Astrocyte (in vitro differentiated cells and primary cell): ENCODE data around the gene HP1BP3. TPM values are rescaled to one million over a fixed set of nuclear protein-coding genes. Genes with fewer than 3 reads are reported as not detected.

Experiments used
- DNase-seq: peaks from one replicate; pipeline ENCODE4 v3.0.0-alpha.2; 2010; ENCODE audit warnings: low read depth
- FAIRE-seq: peaks from 2 replicates; lab custom pipeline; 2011; peaks lifted over from hg19 to GRCh38; lab: Jason Lieb, UNC
- H2AFZ ChIP-seq: 2 replicates; pipeline ENCODE4 v1.6.0; 2012; ENCODE audit warnings: low read depth, low read length, inconsistent platforms
- H3K27ac ChIP-seq: 2 replicates; pipeline ENCODE4 v1.5.1; 2011; ENCODE audit warnings: low read depth, low read length, inconsistent platforms
- H3K27me3 ChIP-seq: 2 replicates; pipeline ENCODE4 v1.6.0; 2011; ENCODE audit warnings: low read length, inconsistent platforms; ENCODE audit not compliant: insufficient read depth
- H3K36me3 ChIP-seq: 2 replicates; pipeline ENCODE4 v1.5.1; 2011; ENCODE audit warnings: low read length, inconsistent platforms; ENCODE audit not compliant: insufficient read depth
- H3K4me1 ChIP-seq: 2 replicates; pipeline ENCODE4 v1.5.1; 2011; ENCODE audit warnings: low read length, inconsistent platforms; ENCODE audit not compliant: insufficient read depth
- H3K4me2 ChIP-seq: 2 replicates; pipeline ENCODE4 v1.6.0; 2012; ENCODE audit warnings: low read length, inconsistent platforms
- H3K4me3 ChIP-seq: 2 replicates; pipeline ENCODE4 v1.5.1; 2011; ENCODE audit warnings: low read depth, mild to moderate bottlenecking, low read length, inconsistent platforms; ENCODE audit not compliant: insufficient read depth
- H3K79me2 ChIP-seq: 2 replicates; pipeline ENCODE4 v1.6.0; 2012; ENCODE audit warnings: mild to moderate bottlenecking, low read length, inconsistent platforms; ENCODE audit not compliant: insufficient read depth
- H3K9ac ChIP-seq: 2 replicates; pipeline ENCODE4 v1.6.0; 2012; ENCODE audit warnings: mild to moderate bottlenecking, low read length, inconsistent platforms
- H3K9me3 ChIP-seq: 2 replicates; pipeline ENCODE4 v1.5.1; 2012; ENCODE audit warnings: low read depth, mild to moderate bottlenecking, low read length, inconsistent platforms; ENCODE audit not compliant: insufficient read depth
- H4K20me1 ChIP-seq: 2 replicates; pipeline ENCODE4 v1.6.0; 2012; ENCODE audit warnings: low read length, inconsistent platforms; ENCODE audit not compliant: insufficient read depth
- H3K27ac Mint-ChIP-seq: one replicate; pipeline ENCODE4 v1.8.0; 2021; ENCODE audit warnings: mild to moderate bottlenecking, mixed read lengths; ENCODE audit not compliant: unreplicated experiment
- H3K27me3 Mint-ChIP-seq: one replicate; pipeline ENCODE4 v1.8.0; 2021; ENCODE audit warnings: low read depth, mixed read lengths; ENCODE audit not compliant: unreplicated experiment
- H3K36me3 Mint-ChIP-seq: one replicate; pipeline ENCODE4 v1.8.0; 2021; ENCODE audit warnings: low read depth, mixed read lengths; ENCODE audit not compliant: unreplicated experiment
- H3K4me1 Mint-ChIP-seq: one replicate; pipeline ENCODE4 v1.8.0; 2021; ENCODE audit warnings: low read depth, mixed read lengths; ENCODE audit not compliant: unreplicated experiment
- H3K4me3 Mint-ChIP-seq: one replicate; pipeline ENCODE4 v1.8.0; 2021; ENCODE audit warnings: mild to moderate bottlenecking, moderate library complexity, mixed read lengths; ENCODE audit not compliant: unreplicated experiment
- H3K9me3 Mint-ChIP-seq: one replicate; pipeline ENCODE4 v1.8.0; 2021; ENCODE audit warnings: mild to moderate bottlenecking, mixed read lengths; ENCODE audit not compliant: unreplicated experiment
- EZH2 ChIP-seq: IDR thresholded peaks from 2 replicates; pipeline ENCODE4 v1.6.1; 2012; ENCODE audit warnings: mild to moderate bottlenecking, low read length, inconsistent platforms; ENCODE audit not compliant: insufficient read depth
- total RNA-seq: library from RNA; stranded (reverse); gene quantifications from 2 replicates; pipeline ENCODE4 v1.2.1, GENCODE V29; 2021
- TF ChIP-seq, protein P1 (sequence below): IDR thresholded peaks from 2 replicates; pipeline ENCODE4 v1.5.1; 2011; ENCODE audit warnings: low read depth, mild to moderate bottlenecking, inconsistent platforms, low read length, moderate library complexity; ENCODE audit not compliant: insufficient read depth

Gene HP1BP3
- total RNA-seq, 1 donor from 2014 or later = 156 TPM

GRCh38 chr1:20700636-20701215, 86.4 kb downstream of the HP1BP3 start:
- Mint-ChIP-seq H3K4me1 (peaks cover 21% of the 10 kb centered on the region), H3K27ac (no peak overlapping the region), H3K36me3 (peaks cover 1% of the 10 kb centered on the region), H3K27me3 (peaks cover 2% of the 10 kb centered on the region), H3K4me3 (no peak overlapping the region), H3K9me3 (no peaks in the 10 kb centered on the region)
- H3K79me2 ChIP-seq = no peaks in the 10 kb centered on the region
- no peaks in the 10 kb centered on the region for H3K27me3 ChIP-seq
- no peak overlapping the region for H3K9ac ChIP-seq
- no peak overlapping the region for H3K4me3 ChIP-seq
- no peaks in the 10 kb centered on the region for H3K36me3 ChIP-seq
- FAIRE-seq = no peak
- peaks cover 25% of the 10 kb centered on the region for H3K4me1 ChIP-seq
- TF ChIP-seq EZH2 = no peak
- TF ChIP-seq, protein P1, sequence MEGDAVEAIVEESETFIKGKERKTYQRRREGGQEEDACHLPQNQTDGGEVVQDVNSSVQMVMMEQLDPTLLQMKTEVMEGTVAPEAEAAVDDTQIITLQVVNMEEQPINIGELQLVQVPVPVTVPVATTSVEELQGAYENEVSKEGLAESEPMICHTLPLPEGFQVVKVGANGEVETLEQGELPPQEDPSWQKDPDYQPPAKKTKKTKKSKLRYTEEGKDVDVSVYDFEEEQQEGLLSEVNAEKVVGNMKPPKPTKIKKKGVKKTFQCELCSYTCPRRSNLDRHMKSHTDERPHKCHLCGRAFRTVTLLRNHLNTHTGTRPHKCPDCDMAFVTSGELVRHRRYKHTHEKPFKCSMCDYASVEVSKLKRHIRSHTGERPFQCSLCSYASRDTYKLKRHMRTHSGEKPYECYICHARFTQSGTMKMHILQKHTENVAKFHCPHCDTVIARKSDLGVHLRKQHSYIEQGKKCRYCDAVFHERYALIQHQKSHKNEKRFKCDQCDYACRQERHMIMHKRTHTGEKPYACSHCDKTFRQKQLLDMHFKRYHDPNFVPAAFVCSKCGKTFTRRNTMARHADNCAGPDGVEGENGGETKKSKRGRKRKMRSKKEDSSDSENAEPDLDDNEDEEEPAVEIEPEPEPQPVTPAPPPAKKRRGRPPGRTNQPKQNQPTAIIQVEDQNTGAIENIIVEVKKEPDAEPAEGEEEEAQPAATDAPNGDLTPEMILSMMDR = no peak
- DNase-seq = no peak
- H3K9me3 ChIP-seq = no peaks in the 10 kb centered on the region
- H3K4me2 ChIP-seq = no peak overlapping the region
- H2AFZ ChIP-seq = no peak overlapping the region
- H4K20me1 ChIP-seq = no peaks in the 10 kb centered on the region
- no peak overlapping the region for H3K27ac ChIP-seq

GRCh38 chr1:20699558-20699957, 87.5 kb downstream of the HP1BP3 start:
- H2AFZ ChIP-seq = no peak overlapping the region
- no peak overlapping the region for H3K4me2 ChIP-seq
- Mint-ChIP-seq H3K4me1 (peaks cover 14% of the 10 kb centered on the region), H3K27me3 (peaks cover 4% of the 10 kb centered on the region), H3K27ac (no peak overlapping the region), H3K9me3 (no peaks in the 10 kb centered on the region), H3K36me3 (peaks cover 1% of the 10 kb centered on the region), H3K4me3 (no peak overlapping the region)
- FAIRE-seq (no peak), DNase-seq (no peak)
- peaks cover 25% of the 10 kb centered on the region for H3K4me1 ChIP-seq
- H3K9me3 ChIP-seq = no peaks in the 10 kb centered on the region
- no peaks in the 10 kb centered on the region for H3K27me3 ChIP-seq
- H3K27ac ChIP-seq = no peak overlapping the region
- no peaks in the 10 kb centered on the region for H3K36me3 ChIP-seq
- TF ChIP-seq, protein P1 = no peak
- TF ChIP-seq EZH2 = no peak
- H3K79me2 ChIP-seq = no peaks in the 10 kb centered on the region
- no peaks in the 10 kb centered on the region for H4K20me1 ChIP-seq
- no peak overlapping the region for H3K9ac ChIP-seq
- H3K4me3 ChIP-seq = no peak overlapping the region

DNA sequence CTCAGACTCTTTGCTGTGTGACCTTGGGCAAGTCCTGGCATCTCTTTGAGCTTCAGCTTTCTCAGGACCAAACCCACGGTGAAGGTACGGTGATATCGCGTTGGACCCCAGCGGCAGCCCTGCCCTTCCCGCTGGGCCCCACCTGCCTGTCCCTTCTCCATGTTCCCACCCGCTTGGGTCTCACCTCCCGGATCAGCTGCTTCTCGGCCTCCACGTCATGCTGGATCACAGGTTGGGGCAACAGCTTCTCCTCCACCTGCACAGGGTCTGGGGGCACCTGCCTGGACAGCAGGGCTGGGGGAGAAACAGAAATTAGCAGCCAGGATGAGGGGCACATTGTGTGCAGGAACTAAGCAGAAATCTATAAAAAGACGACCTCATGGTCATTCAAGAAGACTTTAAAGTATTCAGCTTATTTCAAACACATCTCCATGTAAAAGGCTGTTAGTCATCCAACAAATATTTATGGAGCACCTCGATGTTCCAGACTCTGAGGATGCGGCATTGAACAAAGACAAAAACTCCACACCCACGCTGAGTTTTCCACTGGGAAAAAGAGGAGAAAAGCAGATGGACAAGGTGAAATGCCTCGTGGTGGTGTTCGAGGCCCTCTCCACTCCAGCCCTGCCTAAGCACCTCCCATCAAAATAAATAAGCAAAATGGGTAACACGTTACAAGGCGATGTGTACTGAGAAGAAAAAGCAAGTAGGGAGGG, 88.8 kb downstream of the HP1BP3 start:
- H3K79me2 ChIP-seq = no peaks in the 10 kb centered on the region
- H3K9me3 ChIP-seq = no peaks in the 10 kb centered on the region
- H4K20me1 ChIP-seq = no peaks in the 10 kb centered on the region
- no peaks in the 10 kb centered on the region for H3K27me3 ChIP-seq
- DNase-seq (peak; percentile 86), FAIRE-seq (peak; percentile 63)
- peak overlapping the region; percentile 61 for H3K4me2 ChIP-seq
- H3K9ac ChIP-seq = peak overlapping the region; percentile 32
- Mint-ChIP-seq H3K36me3 (no peaks in the 10 kb centered on the region), H3K9me3 (no peaks in the 10 kb centered on the region), H3K4me3 (peak overlapping the region; percentile 68), H3K4me1 (peaks cover 14% of the 10 kb centered on the region), H3K27ac (peak overlapping the region; percentile 97), H3K27me3 (peaks cover 4% of the 10 kb centered on the region)
- H3K4me1 ChIP-seq = peaks cover 25% of the 10 kb centered on the region
- TF ChIP-seq, protein P1 = no peak
- TF ChIP-seq EZH2 = no peak
- peak overlapping the region; percentile 61 for H3K27ac ChIP-seq
- H3K36me3 ChIP-seq = no peaks in the 10 kb centered on the region
- no peak overlapping the region for H3K4me3 ChIP-seq
- H2AFZ ChIP-seq = no peak overlapping the region
